NCI-H1436 treated with DMSO at 0.1 percent for 48 hours (cell line): ENCODE data around the gene USP36.
"Not testable (repeated sequence)": the region's sequence is repeated elsewhere in the genome, so short reads cannot be mapped to it uniquely, and the experiment has no call there.

Source experiments
- DNase-seq: peaks from one replicate; lab custom pipeline; 2025; lab: John Stamatoyannopoulos, UW

The USP36 gene

GRCh38 chr17:78872486-78872885, 31.9 kb upstream of the USP36 start:
- DNase-seq, result no peak

- no peak for DNase-seq
Observed at GRCh38 chr17:78870621-78871020, 30.0 kb upstream of the USP36 start.

DNA sequence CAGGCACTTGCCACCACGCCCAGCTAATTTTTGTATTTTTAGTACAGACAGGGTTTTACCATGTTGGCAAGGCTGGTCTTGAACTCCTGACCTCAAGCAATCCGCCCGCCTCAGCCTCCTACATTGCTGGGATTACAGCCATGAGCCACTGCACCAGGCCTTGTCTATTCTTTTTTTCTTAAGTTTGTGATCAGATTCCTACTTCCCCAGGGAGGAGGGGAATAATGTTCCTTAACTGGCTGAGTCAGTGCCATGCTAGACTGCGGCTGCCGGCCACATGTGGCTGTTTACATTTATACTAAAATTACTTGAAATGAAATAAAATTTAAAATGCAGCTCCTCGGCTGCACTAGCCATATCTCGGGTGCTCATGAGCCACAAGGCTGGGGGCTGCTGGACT, 27.8 kb upstream of the USP36 start:
- no peak for DNase-seq

GRCh38 chr17:78867046-78867445, 26.4 kb upstream of the USP36 start:
- not testable (repeated sequence) for DNase-seq

DNA sequence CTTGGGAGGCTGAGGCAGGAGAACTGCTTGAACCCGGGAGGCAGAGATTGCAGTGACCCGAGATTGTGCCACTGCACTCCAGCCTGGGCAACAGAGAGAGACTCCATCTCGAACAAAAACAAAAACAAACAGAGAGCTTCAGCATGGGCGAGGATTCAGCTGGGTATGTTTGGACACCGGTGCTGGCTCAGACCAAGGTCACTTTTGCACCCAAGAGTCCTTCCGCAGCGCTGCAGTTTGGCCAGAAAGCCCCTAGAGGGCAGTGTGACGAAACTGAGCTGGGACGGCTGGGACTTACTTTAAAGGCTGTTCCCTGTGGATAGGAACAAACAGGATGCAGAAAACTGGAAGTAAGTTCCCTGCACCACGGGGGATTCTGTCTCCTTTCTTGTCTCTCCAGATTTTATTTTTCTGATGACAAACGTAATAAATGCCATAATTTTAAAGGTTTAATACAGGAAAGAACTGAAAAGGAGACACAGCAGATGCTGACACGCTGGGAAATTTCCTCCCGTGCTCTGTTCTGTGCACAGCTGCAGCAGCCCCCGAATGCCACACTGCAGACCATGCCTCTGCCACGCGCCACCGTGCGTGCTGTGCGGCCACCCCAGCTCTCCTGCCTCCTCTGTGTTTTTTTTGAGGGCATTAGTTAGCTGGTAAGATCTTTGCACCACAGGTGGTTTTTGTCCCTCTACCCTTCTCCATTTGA, 25.2 kb upstream of the USP36 start:
- DNase-seq, result no peak

DNA sequence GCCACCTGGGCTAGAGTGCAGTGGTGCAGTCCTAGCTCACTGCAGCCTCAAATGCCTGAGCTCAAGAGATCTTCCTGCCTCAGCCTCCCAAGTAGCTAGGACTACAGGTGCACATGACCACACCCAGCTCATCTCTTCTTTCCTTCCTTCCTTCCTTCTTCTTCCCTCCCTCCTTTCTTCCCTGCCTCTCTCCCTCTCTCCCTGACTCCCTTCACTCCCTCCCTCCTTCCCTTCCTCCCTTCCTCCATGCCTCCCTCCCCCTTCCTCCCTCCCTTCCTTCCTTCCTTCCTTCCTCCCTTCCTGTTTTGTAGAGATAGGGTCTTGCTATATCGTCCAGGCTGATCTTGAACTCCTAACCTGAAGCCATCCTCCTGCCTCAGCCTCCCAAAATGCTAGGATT, 23.5 kb upstream of the USP36 start:
- DNase-seq, result no peak

GRCh38 chr17:78862073-78863023, 21.7 kb upstream of the USP36 start:
- DNase-seq, result no peak

DNA sequence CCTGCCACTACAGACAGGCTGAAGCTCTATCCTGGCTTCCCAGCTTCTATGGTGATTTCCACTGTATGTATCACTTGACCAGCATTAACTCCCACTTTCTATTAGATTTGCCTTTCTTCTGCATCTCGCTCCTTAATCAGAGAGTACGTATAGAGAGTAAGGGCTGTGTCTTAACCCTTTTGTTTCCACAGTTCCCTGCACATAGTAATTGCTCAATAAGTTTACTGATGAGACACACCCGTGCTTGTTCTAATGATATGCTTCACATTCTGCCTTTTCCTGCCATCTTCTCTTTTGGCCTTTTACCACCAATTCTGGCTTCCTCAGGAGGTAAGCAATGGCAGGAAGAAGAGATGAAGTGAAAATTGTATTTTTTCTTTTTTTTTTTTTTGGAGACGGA, 20.6 kb upstream of the USP36 start:
- no peak for DNase-seq

DNA sequence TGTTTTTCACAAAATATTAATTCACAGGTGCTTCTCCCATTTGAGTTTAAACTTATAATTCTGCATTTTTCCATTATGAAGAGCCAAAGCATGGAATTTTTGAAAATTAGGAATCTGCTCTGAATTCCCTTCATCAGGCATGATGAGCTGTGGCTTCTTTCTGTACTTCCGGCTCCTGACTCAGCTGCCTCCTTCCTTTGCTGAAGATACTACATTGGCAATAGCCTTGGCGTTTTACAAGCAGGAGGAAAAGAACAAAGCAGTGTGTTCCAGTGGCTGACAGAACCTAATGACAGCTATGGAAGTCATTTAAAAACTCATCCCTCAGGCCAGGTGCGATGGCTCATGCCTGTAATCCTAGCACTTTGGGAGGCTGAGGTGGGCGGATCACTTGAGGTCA, 18.4 kb upstream of the USP36 start:
- no peak for DNase-seq

GRCh38 chr17:78857266-78857665, 16.7 kb upstream of the USP36 start:
- no peak for DNase-seq

DNA sequence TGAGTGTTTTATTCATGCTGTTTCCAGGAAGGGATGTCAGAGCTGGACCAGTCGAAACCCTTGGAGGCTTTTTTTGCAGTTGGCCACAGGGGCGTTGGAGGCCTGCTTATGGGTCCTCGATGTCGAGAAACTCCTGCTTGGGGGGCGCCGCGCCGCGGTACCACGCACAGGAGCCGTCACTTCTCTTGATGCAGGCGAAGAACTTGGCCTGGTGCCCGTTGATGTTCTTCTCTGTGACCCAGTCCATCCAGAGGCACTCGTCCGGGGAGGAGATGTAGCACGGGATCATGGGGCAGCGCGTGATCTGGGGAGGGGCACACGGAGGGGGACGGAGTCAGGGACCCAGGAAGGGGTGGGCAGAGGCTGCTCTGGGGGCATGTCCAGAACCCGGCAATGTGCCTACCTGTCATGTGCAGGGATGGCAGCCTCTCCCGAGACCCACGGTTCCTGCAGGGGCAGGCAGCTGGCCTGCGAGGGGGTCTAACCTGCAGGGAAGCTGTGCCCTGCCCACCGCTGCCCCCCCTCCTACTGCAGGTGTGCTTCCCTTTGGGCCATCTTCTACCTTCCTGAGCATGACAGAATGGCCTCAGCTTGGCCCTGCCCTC, 15.0 kb upstream of the USP36 start:
- no peak for DNase-seq

DNA sequence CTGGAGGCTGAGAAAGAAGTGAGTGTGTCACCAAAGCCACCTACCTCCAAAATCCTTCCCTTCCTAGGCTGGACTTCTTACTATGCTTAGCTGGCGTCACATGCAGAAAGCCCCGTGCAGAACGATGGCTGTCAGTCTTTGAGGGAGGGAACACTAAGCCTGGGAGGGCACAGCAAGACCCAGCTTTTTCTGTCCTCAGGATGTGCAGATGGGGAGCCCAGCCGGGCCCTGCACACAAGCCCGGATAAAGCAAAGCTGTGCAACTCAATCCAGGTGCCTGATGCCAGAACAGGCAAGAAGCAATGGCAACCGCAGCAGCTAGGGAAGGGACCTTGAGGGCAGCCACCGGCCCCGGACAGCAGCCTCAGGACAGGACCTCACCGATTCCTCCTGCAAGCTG, 13.9 kb upstream of the USP36 start:
- DNase-seq, result no peak

GRCh38 chr17:78853926-78854394, 13.3 kb upstream of the USP36 start:
- DNase-seq, result no peak

DNA sequence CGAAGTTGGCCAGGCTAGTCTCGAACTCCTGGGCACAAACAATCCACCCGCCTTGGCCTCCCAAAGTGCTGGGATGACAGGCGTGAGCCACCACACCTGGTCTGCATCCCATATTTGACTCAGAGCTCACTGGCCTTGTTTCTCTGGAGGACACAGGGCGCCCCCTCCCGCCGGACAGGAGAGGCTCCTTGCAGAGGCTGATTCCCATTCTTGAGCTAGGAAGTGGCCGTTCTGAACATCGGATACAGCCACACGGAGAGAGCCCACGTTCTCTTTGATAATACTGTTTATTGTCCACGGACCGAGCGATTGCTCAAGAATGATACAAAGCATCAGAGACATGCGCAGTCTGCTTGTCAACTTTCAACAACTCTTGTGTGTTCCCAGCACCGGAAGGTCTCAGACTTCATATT, 12.1 kb upstream of the USP36 start:
- DNase-seq, result no peak

DNA sequence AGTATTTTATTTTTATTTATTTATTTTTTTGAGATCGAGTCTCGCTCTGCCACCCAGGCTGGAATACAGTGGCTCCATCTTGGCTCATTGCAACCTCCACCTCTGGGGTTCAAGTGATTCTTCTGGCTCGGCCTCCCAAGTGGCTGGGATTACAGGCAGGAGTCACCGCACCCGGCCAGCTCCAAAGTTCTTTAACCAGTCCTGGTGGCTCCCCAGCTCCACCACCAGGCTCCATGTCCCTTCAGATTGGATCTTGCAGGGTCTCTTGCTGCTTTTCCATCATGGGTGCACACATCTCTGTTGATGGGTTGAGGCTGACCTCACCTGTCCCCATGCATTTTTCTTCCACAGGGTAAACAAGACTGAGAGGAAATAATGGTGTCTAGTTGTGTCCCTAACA, 8.4 kb upstream of the USP36 start:
- no peak for DNase-seq

GRCh38 chr17:78847052-78847451, 6.4 kb upstream of the USP36 start:
- DNase-seq, result no peak

- DNase-seq, result no peak
Observed at GRCh38 chr17:78844301-78845005, 3.8 kb upstream of the USP36 start.

- DNase-seq, result peak; percentile 30
Observed at GRCh38 chr17:78842881-78843565, 2.4 kb upstream of the USP36 start.

- no peak for DNase-seq
Observed at GRCh38 chr17:78840530-78840779, 159 bp downstream of the USP36 start.

DNA sequence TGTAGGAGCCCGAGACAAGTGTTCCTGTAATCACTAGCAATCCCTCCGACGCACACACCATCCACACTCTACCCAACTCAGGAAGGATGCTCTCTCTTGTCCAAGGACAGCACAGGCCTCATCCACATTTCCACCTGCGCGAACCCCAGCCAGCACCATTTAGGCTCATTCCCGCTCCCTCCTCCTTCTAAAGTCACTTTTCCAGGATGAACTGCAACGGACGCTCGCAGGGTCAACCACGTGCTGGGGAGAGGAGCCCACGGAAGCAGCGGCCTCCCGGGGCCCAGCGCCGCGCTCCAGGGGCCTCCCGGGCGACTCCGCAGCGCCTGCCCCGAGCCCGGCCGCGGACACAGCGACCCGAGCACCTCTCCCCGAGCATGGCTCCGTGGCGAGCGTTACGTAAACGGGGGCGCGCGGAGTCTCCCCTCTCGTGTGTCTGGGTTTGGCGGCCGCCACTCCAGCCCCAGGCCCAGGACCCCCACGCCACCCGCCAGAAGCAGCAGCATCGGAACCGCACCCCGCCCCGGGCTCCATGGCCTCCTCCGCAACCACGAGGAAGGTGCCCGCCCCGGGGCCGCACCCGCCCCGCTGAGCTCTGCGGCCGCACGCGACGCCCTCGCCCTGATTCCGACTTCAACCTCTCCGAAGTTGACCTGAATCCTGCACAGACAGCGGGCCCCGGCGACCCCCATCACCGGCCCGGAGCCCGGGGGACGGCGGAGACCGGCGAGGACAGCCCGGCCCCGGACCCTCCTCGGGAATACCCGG, 668 bp downstream of the USP36 start:
- no peak for DNase-seq

DNA sequence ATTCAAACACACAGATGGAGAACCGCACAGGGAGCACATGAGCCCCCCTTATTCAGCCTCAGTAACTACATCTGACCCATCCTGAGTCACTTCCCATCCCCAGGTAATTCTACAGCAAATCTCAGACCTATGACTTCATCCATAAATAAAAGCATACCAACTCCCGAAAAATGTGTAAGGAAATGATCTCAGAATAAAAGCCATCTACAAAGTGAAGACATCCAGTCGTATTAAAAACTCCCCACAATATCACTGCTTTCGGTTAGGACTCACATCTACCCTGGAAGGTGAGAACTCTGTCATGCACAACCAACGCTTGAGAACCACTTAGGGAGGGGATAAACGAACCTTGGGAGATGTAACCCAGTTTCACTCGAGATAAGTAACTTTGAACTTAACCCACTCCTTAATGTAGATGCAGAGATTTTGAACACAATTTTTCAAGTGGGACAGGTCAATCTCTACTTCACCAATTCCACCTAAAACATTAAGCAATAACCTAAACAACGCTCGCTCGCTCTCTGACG, 1.3 kb downstream of the USP36 start:
- DNase-seq, result no peak
